Right kidney (tissue), 1 donor: ENCODE data around the gene DCHS2.
"Not testable (repeated sequence)": the region's sequence is repeated elsewhere in the genome, so short reads cannot be mapped to it uniquely, and the experiment has no call there.

Experiments
- DNase-seq: peaks from one replicate; pipeline ENCODE4 v3.0.0-alpha.2; 2016

DCHS2 gene

GRCh38 chr4:154313004-154313585 is 178.5 kb downstream of the DCHS2 start:
- DNase-seq: no peak

- DNase-seq: no peak
Measured at GRCh38 chr4:154312246-154312645, 179.4 kb downstream of the DCHS2 start.

DNA sequence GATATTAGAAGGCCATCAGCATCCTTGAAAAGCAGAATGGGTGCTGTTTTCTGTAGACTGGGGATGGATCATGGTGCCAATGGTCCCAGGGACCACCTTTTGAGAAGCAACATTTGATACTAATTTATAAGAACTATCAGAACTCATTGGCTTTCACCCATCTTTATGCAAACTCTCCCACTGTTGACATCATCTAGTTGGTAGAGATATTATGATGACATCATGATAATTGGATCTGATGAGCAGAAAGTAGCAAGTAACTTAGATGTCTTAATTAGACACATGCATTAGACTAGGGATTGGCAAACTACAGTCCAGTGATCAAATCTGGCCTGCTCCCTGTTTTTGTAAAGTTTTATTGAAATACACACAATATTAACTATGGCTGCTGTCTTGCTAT is 181.0 kb downstream of the DCHS2 start:
- DNase-seq: no peak

GRCh38 chr4:154308207-154308606 is 183.4 kb downstream of the DCHS2 start:
- DNase-seq: no peak

GRCh38 chr4:154307451-154307850 is 184.1 kb downstream of the DCHS2 start:
- no peak for DNase-seq

- no peak for DNase-seq
Measured at GRCh38 chr4:154305616-154306015, 186.0 kb downstream of the DCHS2 start.

- DNase-seq: no peak
Measured at GRCh38 chr4:154304679-154305078, 186.9 kb downstream of the DCHS2 start.

DNA sequence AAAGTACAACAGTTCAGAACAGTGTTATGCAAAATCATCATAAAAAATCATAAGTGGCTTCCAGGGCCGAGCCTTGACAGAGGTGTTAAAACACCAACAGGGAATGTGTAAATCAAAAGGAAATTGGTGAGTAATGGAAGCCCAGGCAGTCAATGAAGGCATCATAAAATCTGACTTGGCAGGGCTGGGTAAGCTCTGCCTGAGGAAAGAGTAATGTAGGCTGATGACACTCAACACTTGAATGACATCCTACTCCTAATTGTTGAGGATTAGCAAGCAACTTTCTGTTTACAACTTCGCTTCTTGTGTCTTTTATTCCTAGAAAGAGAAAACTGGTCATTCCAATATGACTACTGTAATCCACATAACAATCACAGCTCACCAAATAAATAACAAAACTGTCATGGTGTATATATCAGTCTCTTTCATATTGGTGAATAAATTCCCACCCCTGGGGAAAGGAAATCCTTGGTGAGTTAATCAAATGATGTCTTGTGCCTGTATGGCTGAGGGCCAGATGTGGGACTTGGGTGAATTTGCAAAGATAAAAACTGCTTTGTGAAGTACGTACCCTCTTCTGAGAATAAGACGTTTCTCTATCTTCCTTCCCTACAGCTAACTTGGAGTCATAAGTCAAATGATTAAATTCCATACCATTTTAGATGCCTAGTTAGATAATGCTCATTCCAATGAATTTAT is 196.8 kb downstream of the DCHS2 start:
- no peak for DNase-seq

DNA sequence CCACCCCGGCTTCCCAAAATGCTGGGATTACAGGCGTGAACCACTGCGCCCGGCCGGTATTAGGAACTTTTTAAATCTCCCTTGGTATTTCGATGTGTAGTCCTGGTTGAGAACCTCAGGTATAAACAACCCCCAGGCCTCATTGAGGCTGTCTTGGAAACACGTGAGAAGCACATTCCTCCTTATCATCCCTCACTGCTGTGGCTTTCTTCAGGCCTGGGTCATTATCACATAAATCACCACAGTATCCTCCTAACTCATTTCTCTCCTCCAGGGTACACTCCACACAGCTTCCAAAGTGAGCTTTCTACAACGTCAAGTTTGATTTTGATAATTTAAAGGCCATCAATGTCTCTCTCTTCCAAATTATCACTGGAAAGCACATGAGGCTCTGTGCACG is 198.2 kb downstream of the DCHS2 start:
- DNase-seq: no peak

- no peak for DNase-seq
Measured at GRCh38 chr4:154292589-154292988, 199.0 kb downstream of the DCHS2 start.

GRCh38 chr4:154277172-154277571 is 214.4 kb downstream of the DCHS2 start:
- no peak for DNase-seq

DNA sequence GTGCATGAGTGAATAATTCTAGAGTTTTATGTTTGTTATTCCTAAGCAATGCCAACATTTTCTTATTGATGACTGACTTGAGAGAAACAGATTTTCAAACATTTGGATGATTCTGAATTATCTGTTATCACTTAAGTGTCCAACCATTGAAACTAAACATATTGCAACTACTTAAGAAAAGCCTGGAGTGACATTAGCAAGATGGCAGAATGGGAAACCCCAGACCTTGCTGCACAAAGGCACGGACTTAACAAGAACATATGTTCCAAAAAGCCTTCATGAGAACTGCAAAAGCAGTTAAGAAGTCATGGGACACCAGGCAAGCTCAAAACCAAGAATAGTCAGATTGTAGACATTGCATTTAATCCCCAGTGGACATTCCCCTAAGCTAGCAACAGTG is 215.1 kb downstream of the DCHS2 start:
- no peak for DNase-seq

- DNase-seq: no peak
Measured at GRCh38 chr4:154254999-154255398, 236.6 kb downstream of the DCHS2 start.

DNA sequence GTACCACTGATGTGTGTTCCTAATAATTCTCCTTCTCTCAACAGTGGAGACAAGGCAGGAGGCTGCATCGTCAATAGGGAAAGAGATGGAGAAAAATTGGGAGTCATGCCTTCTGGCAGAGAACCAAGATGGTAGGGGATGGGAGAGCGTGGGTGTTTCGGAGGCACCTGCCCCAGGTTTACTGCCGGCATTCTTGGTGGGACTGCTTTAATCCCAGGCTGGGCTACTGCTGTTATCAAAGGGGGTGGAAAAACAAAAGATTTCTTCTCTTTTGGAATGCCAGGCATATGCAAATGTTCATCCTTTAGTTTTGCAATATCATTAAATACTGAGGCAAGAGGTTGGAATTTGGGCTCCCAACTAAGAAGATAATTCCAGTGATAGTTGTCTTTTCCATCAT is 257.0 kb downstream of the DCHS2 start:
- no peak for DNase-seq

DNA sequence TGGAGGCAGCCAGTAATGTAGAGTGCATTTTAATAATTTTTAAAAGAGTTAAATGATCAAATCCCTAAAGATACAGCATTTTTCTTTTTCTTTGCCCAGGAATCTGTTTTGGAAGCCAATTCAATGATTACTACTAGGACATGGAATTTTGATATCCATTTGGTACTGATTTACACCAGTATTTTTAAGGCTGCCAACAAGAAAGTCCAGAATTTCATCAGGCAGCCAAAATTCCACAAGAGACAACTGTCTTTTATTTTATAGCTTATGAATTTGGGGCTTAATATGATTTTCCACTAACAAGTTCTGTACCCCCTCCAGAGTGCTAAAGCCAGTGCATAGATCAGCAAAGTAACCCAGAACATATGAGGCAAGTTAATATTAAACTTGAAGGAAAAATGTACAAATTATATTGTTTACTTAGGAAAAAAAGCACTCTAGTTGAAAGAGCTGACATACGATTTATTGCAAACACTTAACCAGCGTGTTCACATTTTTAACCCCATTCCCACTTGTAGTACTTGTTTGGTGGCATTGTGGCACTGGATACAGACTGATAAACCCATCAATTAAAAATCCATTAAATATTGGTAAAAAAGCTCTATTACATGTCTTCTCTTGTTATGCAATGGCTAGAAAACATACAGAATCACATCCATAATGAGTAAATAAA is 259.7 kb downstream of the DCHS2 start:
- no peak for DNase-seq

GRCh38 chr4:154230723-154231122 is 260.9 kb downstream of the DCHS2 start:
- DNase-seq: no peak

DNA sequence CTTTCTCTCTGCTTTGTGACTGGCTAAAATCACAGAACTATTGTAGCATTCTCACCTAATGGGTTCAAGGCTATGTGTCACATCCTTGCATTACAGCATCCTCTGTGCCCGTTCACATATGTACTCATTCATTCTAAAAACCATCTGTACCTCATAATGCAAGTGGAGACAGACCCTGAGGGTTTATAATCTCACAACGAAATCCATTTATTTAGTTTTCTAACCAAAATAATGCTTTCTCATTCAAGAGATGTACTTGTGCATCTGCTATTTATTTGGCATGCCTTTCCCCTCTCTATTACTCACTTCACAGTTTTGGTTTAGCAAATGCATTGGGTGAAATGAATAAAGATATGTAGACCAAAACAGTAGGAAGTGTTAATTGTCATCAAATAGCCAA is 261.5 kb downstream of the DCHS2 start:
- DNase-seq: no peak

DNA sequence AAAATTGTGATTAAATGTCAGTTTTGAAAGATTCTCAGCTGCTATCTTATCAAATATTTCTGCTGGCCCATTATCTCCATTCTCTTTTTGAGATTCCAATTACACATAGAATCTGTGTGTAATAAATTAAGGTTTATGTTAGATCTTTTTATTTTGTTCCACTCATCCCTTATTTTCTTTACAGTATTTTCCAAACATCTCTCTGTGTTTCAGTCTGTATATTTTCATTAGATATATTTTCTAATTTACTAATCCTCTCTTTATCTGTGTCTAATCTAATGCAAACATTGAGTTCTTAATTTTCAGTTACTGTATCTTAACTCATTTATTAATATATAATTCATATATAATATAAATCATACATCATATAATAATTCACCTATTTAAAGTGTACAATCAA is 268.7 kb downstream of the DCHS2 start:
- no peak for DNase-seq

- DNase-seq: no peak
Measured at GRCh38 chr4:154218051-154218450, 273.5 kb downstream of the DCHS2 start.

- not testable (repeated sequence) for DNase-seq
Measured at GRCh38 chr4:154217384-154217783, 274.2 kb downstream of the DCHS2 start.

- no peak for DNase-seq
Measured at GRCh38 chr4:154211506-154211905, 280.1 kb downstream of the DCHS2 start.

DNA sequence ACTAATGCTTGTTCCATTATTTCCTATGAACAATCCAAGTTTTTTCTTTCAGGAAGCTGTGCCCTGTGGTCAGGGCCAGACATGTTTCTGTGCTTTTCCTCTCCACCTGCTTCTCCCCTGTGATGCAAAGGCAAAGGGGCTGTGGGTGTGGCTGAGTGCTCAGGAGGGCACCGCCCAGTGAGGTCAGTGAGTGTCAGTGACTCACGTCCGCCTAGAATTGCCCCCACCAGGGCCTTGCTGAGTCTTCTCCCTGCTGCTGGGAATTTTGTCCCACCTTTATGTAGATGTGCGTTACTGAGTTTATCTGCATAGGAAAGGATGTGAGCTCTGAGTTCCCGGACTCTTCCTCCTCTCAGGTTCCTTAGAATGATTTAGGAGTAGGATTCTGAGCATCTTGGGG is 283.2 kb downstream of the DCHS2 start:
- no peak for DNase-seq

DNA sequence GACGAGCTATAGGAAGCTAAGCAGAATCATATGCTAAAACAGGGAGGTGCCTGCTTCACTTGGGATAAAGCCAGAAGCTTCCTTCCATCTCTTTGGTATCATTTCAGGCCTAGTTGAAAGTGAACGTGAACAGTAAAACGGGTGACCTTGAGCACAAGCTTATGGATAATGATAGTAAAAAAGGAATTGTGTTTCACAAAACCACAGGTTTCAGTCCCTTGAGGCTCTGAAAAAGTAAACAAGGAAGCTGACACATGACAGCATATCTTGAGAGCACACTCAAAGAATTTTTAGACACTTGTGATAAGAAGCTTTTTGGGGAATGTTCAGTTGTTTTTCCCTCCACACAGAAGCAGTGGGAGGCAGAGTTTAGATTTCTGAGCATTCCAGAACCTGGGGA is 286.1 kb downstream of the DCHS2 start:
- no peak for DNase-seq

- DNase-seq: no peak
Measured at GRCh38 chr4:154194649-154195048, 296.9 kb downstream of the DCHS2 start.
